Endothelial cell of umbilical vein (primary cell): ENCODE measurements around the gene NAALADL1. TPM values are rescaled to one million over a fixed set of nuclear protein-coding genes. Genes with fewer than 3 reads are reported as not detected.

ENCODE experiments used
- BruUV-seq: library from RNA; stranded (reverse); fragments of 400-500 nt; replicated peaks from 2 replicates; lab custom pipeline; 2021; lab: Mats Ljungman, UMichigan
- CTCF ChIA-PET: fragments of 300-600, 350-600 bp; sonication (Branson Sonifier 250); formaldehyde crosslinking; loops from one replicate; lab custom pipeline; 2021; ENCODE audit warnings: antibody characterized with exemption, inconsistent platforms; lab: Charles Lee
- POLR2A ChIA-PET: fragments of 300-600, 350-600 bp; sonication (Branson Sonifier 250); formaldehyde crosslinking; loops from one replicate; lab custom pipeline; 2021; ENCODE audit warnings: antibody characterized with exemption, inconsistent platforms; lab: Charles Lee
- DNase-seq: peaks from one replicate; pipeline ENCODE4 v3.0.0-alpha.2; 2011; ENCODE audit warnings: low read depth, low spot score
- FAIRE-seq: peaks from 2 replicates; lab custom pipeline; 2011; peaks lifted over from hg19 to GRCh38; lab: Jason Lieb, UNC
- H2AFZ ChIP-seq: 2 replicates; pipeline ENCODE4 v1.6.0; 2012; ENCODE audit warnings: low read depth, low read length, control low read depth, inconsistent platforms
- H3K27ac ChIP-seq: 2 replicates; pipeline ENCODE4 v1.5.1; 2011; ENCODE audit warnings: low read depth, mild to moderate bottlenecking, control low read depth, low read length, moderate library complexity; ENCODE audit not compliant: insufficient read depth
- H3K27me3 ChIP-seq, 2 experiments: 2 replicates each; pipeline versions ENCODE4 v1.6.0 to v1.6.1; 2011; ENCODE audit warnings: low read length in 2 of 2, mixed read lengths in 1 of 2; ENCODE audit not compliant: control insufficient read depth in 2 of 2, insufficient read depth in 2 of 2
- H3K36me3 ChIP-seq, 2 experiments: 2 replicates in 1 of 2; 3 replicates in 1 of 2; pipeline ENCODE4 v1.5.1; 2011; ENCODE audit warnings: low read length in 2 of 2, mild to moderate bottlenecking in 1 of 2, moderate library complexity in 1 of 2; ENCODE audit not compliant: control insufficient read depth in 2 of 2, insufficient read depth in 2 of 2; ENCODE audit errors: extremely low read depth in 1 of 2
- H3K4me1 ChIP-seq: 3 replicates; pipeline ENCODE4 v1.5.1; 2011; ENCODE audit warnings: mild to moderate bottlenecking, low read length; ENCODE audit not compliant: control insufficient read depth, insufficient read depth; ENCODE audit errors: extremely low read depth
- H3K4me2 ChIP-seq: 2 replicates; pipeline ENCODE4 v1.6.1; 2011; ENCODE audit warnings: low read length, control low read depth, mixed read lengths; ENCODE audit not compliant: insufficient read depth
- H3K4me3 ChIP-seq, 3 experiments: fragments of 200-600 bp in 1 of 3; sonication (generic), shearing (Covaris generic) in 1 of 3; replicated peaks in 1 of 3; 2 replicates each; pipeline ENCODE4 v1.5.1; 2011 to 2016; ENCODE audit warnings: control low read depth in 3 of 3, low read length in 3 of 3, mild to moderate bottlenecking in 2 of 3, inconsistent platforms in 1 of 3, low read depth in 1 of 3, moderate library complexity in 1 of 3; ENCODE audit not compliant: insufficient read depth in 1 of 3
- H3K79me2 ChIP-seq: 2 replicates; pipeline ENCODE4 v1.6.0; 2012; ENCODE audit warnings: low read length, inconsistent platforms; ENCODE audit not compliant: control insufficient read depth, insufficient read depth
- H3K9ac ChIP-seq: replicated peaks from 2 replicates; pipeline ENCODE3; 2011; ENCODE audit warnings: low read length, control low read depth; ENCODE audit not compliant: insufficient read depth; ENCODE audit errors: extremely low read depth
- H3K9me1 ChIP-seq: replicated peaks from 3 replicates; pipeline ENCODE4 v1.6.0; 2011; ENCODE audit warnings: mild to moderate bottlenecking, low read length; ENCODE audit not compliant: control insufficient read depth, insufficient read depth; ENCODE audit errors: extremely low read depth
- H3K9me3 ChIP-seq: replicated peaks from 2 replicates; pipeline ENCODE4 v1.5.1; 2012; ENCODE audit warnings: low read length, inconsistent platforms; ENCODE audit not compliant: control insufficient read depth, insufficient read depth
- H4K20me1 ChIP-seq: replicated peaks from 2 replicates; pipeline ENCODE3; 2011; ENCODE audit warnings: mild to moderate bottlenecking, low read length; ENCODE audit not compliant: control insufficient read depth, insufficient read depth; ENCODE audit errors: extremely low read depth
- EZH2 ChIP-seq: IDR thresholded peaks from 2 replicates; pipeline ENCODE4 v1.6.1; 2012; ENCODE audit warnings: borderline replicate concordance, low read depth, mild to moderate bottlenecking, moderate library complexity, low read length, inconsistent platforms; ENCODE audit not compliant: severe bottlenecking
- FOS ChIP-seq: IDR thresholded peaks from 2 replicates; pipeline ENCODE4 v1.6.1; 2011; ENCODE audit warnings: mild to moderate bottlenecking, low read length, moderate library complexity, borderline replicate concordance; ENCODE audit not compliant: insufficient read depth
- GATA2 ChIP-seq: IDR thresholded peaks from 2 replicates; pipeline ENCODE4 v1.7.0; 2011; ENCODE audit warnings: low read depth, mild to moderate bottlenecking, moderate library complexity, mixed read lengths, low read length; ENCODE audit not compliant: insufficient read length, insufficient read depth
- JUN ChIP-seq: IDR thresholded peaks from 2 replicates; pipeline ENCODE4 v1.6.1; 2011; ENCODE audit warnings: borderline replicate concordance, low read depth; ENCODE audit not compliant: insufficient read length, insufficient read depth
- MYC ChIP-seq: IDR thresholded peaks from one replicate; pipeline ENCODE4 v1.6.1; 2011; ENCODE audit warnings: mild to moderate bottlenecking, low read depth, low read length
- POLR2AphosphoS5 ChIP-seq: IDR thresholded peaks from 2 replicates; pipeline ENCODE4 v1.6.1; 2012; ENCODE audit warnings: low read depth, mild to moderate bottlenecking, control low read depth, low read length, moderate library complexity; ENCODE audit not compliant: insufficient read depth
- dilution Hi-C: fragments of 300-500 bp; cut with MboI; formaldehyde crosslinking; loops from one replicate; pipeline ENCODE4 v1.15.0; 2019; ENCODE audit warnings: low sequenced_read_pairs; ENCODE audit not compliant: extremely low pct_ligation_motif_present
- intact Hi-C: fragments of 100-400 bp; cut with micrococcal nuclease; formaldehyde crosslinking; loops from one replicate; pipeline ENCODE4 v1.10.0; 2022
- polyA plus RNA-seq, 4 experiments: library from polyadenylated mRNA; depleted of rRNA in 3 of 4; stranded (reverse) in 3 of 4; unstranded in 1 of 4; fragments of >200 nt; gene quantifications; 2 replicates each; pipeline versions ENCODE4 v1.2.1 to v1.2.3, GENCODE V29; 2011 to 2012; ENCODE audit warnings: missing spikeins in 1 of 4
- total RNA-seq: library from RNA; stranded (reverse); gene quantifications from 2 replicates; pipeline ENCODE4 v1.2.3, GENCODE V29; 2021
- TF ChIP-seq, protein P1 (sequence below), 2 donors: IDR thresholded peaks; 1 replicate in 1 of 2; 2 replicates in 1 of 2; pipeline ENCODE4 v1.5.1; 2011; ENCODE audit warnings: low read length in 2 of 2, mild to moderate bottlenecking in 2 of 2, moderate library complexity in 2 of 2, control low read depth in 1 of 2, inconsistent platforms in 1 of 2, low read depth in 1 of 2; ENCODE audit not compliant: insufficient read depth in 1 of 2; ENCODE audit errors: extremely low read depth in 1 of 2
- TF ChIP-seq, protein P2 (sequence below): IDR thresholded peaks from 2 replicates; pipeline ENCODE4 v1.6.1; 2011; ENCODE audit not compliant: insufficient read depth, insufficient read length

The NAALADL1 gene
- total and polyA plus RNA-seq, 2 donors (not counting 3 experiments of a cell fraction or from before 2014, with no cell fraction given) = 6.8 to 13.9 TPM

DNA sequence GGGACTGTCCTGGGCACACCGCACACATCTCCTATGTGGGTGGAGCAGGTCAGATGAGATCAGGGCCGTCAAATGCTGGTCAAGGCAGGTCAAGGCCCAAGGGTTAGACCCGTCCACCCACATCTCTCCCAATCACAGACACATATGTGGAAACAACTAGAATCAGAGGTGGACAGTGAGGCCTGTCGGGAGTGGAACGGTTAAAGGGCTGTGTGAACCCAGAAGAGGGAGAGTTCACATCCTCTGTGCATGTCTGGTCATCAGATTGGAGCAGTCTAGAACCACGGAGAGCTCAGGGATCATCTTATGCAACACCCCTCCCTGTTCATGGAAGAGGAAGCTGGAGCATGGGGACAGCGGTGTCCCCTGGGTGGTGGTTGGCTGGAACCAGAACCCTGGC, 38.5 kb downstream of the NAALADL1 start:
- dilution Hi-C loops = no loop called here
- FAIRE-seq = no peak

More for the DNA sequence above, 38.5 kb downstream of the NAALADL1 start:
- Histone ChIP-seq H3K9ac (no peak overlapping the region), H3K27ac (no peak overlapping the region), H3K9me1 (no peaks in the 10 kb centered on the region), H4K20me1 (no peaks in the 10 kb centered on the region), H3K27me3 (no peaks in the 10 kb centered on the region), H3K36me3 (peaks cover 0 to 4% of the 10 kb centered on the region in 2 experiments), H2AFZ (no peak overlapping the region), H3K79me2 (peaks cover 1% of the 10 kb centered on the region), H3K9me3 (no peaks in the 10 kb centered on the region), H3K4me1 (no peaks in the 10 kb centered on the region), H3K4me2 (no peak overlapping the region), H3K4me3 (no peak overlapping the region)
- TF ChIP-seq FOS = no peak
- no peak for TF ChIP-seq MYC
- TF ChIP-seq EZH2 = no peak
- TF ChIP-seq, protein P1, sequence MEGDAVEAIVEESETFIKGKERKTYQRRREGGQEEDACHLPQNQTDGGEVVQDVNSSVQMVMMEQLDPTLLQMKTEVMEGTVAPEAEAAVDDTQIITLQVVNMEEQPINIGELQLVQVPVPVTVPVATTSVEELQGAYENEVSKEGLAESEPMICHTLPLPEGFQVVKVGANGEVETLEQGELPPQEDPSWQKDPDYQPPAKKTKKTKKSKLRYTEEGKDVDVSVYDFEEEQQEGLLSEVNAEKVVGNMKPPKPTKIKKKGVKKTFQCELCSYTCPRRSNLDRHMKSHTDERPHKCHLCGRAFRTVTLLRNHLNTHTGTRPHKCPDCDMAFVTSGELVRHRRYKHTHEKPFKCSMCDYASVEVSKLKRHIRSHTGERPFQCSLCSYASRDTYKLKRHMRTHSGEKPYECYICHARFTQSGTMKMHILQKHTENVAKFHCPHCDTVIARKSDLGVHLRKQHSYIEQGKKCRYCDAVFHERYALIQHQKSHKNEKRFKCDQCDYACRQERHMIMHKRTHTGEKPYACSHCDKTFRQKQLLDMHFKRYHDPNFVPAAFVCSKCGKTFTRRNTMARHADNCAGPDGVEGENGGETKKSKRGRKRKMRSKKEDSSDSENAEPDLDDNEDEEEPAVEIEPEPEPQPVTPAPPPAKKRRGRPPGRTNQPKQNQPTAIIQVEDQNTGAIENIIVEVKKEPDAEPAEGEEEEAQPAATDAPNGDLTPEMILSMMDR (IDR thresholded peaks at IDR 0.05; ENCODE audit: extremely low read depth in 1 of 2, insufficient read depth in 1 of 2, low read depth in 1 of 2, low read length in 2 of 2) = no peak
- TF ChIP-seq JUN = no peak
- no peak for TF ChIP-seq POLR2AphosphoS5
- TF ChIP-seq GATA2 = no peak
- TF ChIP-seq, protein P2, sequence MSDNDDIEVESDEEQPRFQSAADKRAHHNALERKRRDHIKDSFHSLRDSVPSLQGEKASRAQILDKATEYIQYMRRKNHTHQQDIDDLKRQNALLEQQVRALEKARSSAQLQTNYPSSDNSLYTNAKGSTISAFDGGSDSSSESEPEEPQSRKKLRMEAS = no peak
- no TSS peak for BruUV-seq
- no peak for DNase-seq
- CTCF ChIA-PET = no interaction called here
- intact Hi-C loops = no loop called here
- POLR2A ChIA-PET = no interaction called here
